GM19328 (cell line): ENCODE results near the gene KCNJ18.
"Not testable (repeated sequence)": the region's sequence is repeated elsewhere in the genome, so short reads cannot be mapped to it uniquely, and the experiment has no call there.

Experiments
- ATAC-seq: cut with Tn5 transposase; IDR thresholded peaks from one replicate; pipeline ENCODE4 v1.9.1; 2021; ENCODE audit warnings: mild to moderate bottlenecking, moderate library complexity; ENCODE audit not compliant: unreplicated experiment

Gene KCNJ18

DNA sequence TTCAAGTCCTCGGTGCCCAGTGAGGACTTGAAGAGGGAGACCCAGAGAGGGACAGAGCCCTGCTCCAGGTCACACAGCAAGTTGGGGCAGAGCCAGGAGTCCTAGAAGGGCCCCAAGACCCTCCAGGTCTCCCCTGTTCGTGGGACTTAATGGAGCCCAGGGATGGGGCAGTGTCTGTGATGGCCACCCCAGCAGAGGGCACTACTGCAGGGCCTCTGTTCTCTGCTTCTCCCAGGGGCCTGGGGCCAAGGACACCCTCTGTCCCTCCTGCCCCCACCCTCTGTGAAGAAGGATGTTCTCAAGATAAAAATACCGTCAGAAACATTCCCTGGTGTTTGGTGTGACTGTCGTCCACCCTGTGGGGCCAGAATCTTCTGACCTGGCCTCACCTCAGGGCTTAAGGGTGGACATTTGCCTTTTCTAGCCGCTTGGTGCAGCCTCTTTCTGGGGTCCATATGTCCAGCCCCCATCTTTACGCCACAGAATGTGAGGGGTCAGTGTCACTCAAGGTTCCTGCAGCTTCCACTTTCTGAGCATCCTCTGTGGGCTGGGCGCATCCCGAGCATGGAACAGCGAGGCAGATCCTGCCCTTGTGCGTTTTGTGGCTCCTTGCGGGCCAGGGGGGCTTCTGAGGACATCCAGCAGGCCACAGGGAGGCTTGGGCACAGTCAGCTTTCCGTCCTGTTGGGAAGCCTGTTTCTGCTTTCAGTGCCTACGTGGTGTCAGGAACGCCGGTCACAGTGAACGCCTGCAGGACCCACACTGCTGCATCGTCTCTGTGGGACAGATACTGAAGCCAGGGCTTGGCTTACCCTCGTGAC lies at the start of gene KCNJ18:
TSS of gene KCNJ18 (plus strand) at position 641 of the 821 bp plus-strand sequence. CDS start 10,264 bp downstream, outside the sequence.
- ATAC-seq, result not testable (repeated sequence)

DNA sequence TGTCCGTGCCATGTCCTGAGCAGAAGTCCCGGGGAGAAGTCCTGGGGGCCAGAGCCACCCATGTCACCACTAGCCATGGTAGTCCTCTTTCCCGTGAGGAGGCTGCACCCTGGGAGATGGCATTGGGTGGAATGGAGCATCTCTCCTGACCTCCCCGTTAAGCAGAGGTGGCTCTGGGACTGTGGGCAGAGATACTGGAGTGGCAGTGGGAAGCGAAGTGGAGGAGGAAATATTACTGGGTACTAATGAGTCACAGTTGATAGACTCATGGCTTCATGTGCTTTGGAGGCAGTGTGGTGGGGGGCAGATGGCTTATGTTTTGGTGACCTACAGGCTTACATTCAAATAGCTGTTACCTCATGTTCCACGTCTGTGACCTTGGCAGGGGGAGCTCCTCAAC lies 44.2 kb upstream of the KCNJ18 start:
- not testable (repeated sequence) for ATAC-seq

DNA sequence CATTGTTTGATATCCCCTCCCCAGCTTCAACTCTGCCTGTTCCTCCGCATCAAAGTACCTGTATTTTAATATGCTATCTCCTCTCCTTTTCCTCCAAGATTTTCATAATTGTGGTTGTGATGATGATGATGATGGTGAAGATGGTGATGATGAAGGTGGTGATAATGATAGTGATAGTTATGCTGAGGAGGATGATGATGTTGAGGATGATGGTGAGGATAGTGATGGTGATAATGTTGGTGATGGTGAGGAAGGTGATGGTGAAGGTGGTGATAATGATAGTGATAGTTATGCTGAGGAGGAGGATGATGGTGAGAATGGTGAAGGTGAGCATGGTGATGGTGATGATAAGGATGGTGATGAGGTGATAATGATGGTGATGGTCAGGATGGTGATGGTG lies 42.3 kb upstream of the KCNJ18 start:
- ATAC-seq, result not testable (repeated sequence)

DNA sequence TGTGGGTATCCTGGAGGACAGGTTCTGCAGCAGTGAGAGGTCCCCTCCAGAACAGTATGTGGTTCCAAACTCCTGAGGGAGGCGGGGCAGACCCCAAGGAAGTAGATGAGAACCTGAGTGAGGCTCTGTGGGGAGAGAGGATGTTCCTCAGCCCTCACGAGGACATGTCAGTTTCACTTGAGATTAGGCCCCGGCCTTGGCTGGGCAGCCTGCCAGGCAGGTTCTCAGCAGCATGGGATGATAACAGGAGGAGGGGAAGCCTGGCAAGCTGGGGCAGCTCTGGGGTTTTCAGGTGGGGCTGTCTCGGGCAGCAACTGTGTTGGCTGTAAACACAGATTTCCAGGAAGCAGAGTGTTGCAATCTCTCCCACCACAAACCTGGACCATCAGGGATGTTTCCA lies 40.3 kb upstream of the KCNJ18 start:
- ATAC-seq, result not testable (repeated sequence)

DNA sequence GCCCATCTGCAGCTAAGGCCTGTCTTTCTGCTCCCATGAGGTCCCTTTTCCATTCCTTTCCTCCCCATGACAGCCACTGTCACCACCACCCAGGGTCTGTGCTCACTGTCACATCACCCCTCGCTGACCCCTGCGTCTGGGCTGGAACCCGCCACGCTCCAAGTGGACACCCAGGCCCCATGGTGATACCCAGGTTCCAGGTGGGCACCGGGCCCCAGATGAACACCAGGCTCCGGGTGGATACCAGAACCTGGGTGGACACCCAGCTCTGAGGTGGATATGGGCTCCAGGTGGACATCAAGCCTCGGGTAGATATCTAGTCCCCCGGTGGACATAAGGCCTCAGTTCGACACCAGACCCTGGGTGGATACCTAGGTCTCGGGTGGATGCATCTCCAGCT lies 39.1 kb upstream of the KCNJ18 start:
- not testable (repeated sequence) for ATAC-seq

DNA sequence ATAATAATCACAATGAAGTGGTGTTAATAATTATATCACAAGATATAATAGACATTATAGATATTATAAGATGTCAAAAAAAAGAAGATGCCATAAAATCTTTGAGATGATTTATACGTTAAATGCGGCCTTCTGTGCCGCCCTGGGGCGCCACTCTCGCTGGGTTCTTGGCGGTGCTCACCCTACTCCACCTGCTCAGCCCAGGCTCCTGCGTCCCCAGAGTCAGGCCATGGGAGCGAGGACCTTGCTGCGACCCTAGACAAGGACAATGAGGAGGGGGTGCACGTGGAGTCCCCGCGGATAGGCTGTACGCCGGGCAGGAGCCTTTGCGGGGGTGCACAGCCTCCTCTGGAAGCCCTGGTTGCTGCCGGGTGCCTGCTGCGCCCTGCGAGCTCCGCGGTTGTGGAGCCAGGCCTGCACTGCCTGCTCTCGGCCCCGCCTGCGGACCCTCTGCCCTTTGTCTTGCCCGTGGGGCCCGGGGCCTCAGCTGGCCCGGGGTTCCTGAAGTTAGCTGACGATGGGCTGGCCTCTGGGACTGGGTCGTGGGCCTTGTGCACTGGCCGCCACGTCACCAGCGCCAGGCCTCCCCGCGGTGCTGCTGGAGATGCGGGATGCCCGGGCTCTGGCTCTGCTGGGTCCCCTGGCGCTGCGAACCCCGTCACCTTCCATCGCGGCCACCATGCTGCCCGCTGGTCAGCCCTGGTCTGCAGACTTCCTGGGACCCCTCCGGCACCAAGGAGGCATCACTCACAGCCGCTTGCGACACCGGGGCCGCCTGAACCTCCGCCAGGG lies 35.6 kb upstream of the KCNJ18 start:
- not testable (repeated sequence) for ATAC-seq

DNA sequence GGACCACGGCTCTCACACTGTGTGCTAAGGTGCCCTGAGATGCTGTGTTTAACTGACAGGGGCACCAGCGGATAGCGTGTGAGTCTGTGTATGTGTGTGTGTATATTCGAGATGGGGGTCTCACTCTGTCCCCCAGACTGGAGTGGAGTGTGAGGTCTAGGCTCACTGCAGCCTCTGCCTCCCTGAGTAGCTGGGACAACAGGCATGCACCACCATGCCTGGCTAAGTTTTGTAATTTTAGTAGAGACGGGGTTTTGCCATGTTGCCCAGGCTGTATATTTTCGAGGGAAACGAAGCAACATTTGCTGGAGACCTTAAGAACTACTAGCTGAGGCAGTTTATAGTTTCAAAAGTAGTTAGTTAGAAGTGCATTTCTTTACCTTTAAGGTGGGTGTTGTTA lies 32.7 kb upstream of the KCNJ18 start:
- not testable (repeated sequence) for ATAC-seq

DNA sequence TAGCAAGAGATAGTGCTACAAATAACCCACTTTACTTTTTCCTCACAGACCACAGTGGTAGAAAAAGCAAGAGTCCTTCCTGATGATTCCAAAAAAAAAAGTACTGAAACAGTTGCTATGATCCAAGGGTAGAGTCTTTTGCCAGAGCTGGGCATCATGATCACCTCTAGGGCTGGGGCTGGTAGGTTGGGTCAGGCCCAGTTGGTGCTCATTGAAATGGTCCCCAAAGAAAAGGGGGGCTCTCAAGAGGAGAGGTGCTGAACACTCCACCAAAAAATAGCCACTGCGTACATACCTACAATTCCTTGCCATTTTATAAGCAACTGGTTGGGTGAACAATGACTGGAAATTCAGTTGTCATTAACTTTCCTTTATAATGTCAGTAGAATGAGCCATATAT lies 30.9 kb upstream of the KCNJ18 start:
- ATAC-seq, result not testable (repeated sequence)

DNA sequence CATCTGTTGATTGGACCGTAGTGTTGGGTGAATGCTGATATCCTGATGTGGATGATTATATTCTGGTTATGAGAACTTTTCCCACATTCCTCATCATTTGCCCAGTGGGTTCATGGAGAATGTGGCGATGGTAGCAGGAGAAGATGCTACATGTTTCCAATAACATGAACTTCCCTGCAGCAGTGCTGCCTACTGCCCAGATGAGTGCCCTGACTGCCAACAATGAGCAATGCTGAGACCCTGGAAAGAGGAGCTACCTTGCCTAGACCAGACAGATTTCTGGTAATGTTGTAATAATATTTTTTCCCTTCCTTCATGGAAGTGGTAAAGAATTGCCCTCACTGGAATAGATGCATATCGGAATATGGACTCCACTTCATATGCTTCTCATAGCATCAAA lies 29.2 kb upstream of the KCNJ18 start:
- not testable (repeated sequence) for ATAC-seq

DNA sequence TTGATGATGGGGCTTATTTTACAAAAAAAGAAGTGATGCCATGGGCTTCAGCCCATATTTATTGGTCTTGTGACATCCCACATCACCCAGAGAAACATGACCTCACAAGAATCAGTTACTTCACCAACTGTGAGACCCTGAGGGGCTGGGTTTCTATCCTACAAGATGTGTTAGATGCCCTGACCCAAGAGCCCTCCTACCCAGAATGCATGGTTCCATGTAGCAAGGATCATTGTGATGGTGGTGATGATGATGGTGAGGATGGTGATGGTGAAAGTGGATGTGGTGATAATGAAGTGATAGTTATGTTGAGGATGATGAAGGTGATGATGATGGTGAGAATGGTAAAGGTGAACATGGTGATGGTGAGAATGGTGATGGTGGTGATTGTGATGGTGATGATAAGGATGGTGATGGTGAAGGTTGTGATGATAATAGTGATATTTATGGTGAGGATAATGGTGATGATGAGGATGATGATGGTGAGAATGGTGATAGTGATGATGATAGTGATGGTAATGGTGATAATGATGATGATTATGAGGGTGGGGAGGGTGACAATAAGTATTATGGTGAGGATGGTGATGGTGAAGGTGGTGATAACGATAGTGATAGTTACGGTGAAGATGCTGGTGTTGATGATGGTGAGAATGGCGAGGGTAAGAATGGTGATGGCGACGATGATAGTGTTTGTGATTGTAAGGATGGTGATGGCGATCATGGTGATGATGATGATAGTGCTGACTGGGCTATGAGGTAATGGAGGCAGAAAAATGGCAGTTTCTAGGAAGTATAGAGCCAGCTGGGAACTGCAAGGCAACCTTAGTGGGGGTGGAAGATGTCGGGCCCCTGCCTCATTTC lies 28.5 kb upstream of the KCNJ18 start:
- not testable (repeated sequence) for ATAC-seq

DNA sequence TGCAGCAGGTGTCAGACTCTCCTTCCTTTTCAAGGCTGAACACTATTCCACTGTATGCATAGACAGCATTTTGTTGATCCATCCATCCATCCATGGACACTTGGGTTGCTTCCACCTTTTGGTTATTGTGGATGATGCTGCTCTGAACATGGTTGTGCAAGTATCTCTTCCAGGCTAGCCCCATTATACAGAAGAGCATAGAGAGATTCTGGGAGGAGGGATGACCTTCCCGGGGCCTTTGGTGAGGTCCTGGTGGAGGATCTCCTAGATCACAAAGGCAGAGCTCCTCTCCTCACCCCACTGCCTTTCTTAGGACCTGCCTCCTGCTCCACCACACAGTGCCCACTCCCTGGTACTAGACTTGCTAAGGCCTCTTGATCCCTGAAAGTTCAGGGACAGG lies 27.2 kb upstream of the KCNJ18 start:
- not testable (repeated sequence) for ATAC-seq

DNA sequence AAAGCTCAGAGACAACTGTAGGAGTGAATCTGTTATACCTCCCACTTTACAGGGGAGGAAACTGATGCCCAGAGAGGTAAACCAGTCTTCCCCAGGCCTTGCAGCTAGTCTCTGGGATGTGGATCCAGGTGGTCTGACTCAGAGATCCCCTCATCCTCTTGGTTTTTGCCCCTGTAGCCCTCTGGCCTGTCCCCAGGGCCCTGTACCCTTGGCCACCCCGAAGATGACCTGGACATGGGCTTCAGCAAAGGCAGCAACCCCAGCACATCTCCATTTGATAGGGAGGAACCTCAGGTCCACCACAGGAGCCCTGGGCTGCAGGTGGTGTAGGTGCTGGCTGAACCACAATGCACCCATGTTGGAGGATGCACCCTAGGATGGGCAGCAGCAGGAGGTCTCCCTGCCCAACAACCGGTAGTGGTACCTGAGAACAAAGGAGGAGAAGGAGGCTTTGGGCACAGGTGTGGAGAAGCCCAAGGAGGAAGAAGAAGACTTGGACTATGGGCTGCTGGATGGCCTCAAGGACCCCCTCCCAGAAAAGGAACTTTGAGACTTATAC lies 26.3 kb upstream of the KCNJ18 start:
- not testable (repeated sequence) for ATAC-seq

DNA sequence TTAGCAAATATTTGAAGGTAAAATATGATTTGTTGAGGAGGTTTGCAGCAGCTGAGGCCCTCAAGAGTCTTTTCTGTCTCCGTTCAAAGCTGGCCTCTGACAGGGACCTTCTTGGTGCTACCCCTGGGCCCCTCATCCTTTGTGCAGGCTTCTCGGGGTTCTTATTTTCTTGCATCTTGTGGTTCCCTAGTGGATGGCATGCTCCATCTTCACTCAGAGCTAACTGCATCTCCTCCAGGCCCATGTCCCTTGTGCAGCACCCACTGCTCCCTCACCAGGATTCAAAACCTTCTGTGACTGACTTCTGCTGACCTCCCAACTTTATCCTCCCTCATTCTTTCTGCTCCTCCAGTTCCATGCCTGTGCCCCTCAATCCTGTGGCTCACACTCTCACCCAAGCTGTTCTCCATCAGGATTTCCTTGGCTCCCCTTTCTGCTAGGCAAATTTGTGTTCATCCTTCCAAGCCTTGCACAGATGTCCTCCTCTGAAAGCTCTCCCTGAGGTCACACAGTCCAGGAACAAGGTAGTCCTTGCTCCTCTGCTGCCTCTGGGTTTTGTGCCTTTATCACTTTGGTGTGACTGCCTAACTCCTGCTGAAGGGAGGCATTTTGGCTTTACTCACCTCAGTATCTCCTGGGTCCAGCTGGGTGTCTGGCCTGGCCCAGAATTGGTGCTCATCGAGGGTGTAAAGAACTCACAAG lies 25.5 kb upstream of the KCNJ18 start:
- not testable (repeated sequence) for ATAC-seq

DNA sequence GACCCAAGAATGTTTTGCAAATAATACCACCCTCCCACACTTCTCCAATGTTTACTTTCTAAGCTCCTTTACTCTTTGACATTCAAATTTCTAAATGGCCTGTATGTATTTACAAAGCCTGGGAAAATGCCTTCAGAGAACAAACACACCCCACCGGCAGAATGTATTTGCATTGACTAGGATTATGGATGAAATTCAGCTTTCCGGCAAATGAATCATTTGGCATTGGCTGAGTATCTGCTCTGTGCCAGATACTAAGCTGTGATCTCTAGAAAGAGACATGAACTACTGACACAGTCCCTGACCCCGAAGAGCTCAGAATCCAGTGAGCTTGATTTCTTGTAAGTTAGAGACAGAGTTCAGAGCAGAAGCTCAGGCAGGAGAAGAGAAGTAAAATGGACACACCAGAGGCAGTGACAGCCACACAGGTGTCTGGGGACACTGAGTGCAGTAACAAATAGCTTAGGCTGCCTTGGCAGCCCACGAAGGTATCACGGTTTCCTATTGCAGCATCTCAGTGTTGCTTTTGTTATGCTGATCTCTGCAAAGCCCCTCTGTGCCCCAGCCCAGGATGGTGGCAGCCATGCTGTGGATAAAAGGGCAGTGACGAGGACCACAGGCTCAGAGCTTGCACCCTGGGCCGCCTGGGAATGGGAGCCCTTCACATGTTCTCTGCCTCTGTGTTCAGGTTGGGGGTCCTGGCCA lies 24.8 kb upstream of the KCNJ18 start:
- not testable (repeated sequence) for ATAC-seq

DNA sequence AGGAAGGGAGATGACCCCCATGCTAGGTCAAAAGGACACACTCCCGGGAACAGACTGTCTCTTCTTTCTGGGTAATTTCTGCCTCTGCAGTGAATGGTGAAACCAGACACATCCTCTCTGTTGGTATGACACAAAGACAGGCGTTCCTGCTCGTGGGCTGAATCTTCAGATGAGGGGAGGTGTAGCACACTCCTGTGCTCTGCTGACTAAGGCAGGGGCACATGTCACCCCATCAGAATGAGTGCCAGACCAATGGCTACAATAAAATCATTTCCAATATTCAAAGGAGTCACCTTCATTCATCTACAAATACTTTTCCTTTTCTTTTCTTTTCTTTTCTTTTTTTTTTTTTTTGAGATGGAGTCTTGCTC lies 24.2 kb upstream of the KCNJ18 start:
- ATAC-seq, result not testable (repeated sequence)

DNA sequence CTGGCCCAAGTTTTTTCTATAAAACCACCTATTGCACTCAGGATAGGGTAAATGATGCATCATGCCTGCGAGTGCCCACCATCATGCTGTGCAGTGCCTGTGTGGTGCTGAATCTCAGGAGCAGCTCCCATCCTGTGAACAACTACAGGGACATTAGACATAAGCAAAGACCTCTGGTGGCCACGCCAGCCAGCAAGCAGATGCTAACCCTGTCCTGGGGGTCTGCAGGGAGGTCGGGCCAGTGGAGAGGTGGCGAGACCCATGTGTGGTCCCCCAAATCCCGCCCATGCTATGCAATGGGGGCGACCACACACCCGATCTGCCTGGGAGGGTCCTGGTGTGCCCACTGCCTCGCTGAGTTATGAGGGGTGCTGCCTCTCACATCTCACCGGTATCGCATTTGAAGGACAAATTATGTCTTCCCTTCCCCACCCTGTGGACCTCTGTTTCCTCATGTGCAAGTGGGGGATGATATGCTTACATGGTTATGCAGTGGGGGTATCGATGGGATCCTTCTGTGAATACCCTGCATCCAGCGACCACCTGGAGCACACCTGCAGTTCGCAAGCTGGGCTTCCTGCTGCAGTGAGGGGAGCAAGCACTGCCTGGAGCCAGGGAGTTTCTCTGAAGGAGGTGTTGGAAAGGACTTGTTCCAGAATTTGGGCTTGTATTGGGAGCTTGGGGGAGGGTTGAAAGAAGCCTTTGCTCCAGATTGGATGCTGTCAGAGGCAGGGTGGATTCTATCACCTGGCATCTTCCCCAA lies 23.4 kb upstream of the KCNJ18 start:
- ATAC-seq, result not testable (repeated sequence)

DNA sequence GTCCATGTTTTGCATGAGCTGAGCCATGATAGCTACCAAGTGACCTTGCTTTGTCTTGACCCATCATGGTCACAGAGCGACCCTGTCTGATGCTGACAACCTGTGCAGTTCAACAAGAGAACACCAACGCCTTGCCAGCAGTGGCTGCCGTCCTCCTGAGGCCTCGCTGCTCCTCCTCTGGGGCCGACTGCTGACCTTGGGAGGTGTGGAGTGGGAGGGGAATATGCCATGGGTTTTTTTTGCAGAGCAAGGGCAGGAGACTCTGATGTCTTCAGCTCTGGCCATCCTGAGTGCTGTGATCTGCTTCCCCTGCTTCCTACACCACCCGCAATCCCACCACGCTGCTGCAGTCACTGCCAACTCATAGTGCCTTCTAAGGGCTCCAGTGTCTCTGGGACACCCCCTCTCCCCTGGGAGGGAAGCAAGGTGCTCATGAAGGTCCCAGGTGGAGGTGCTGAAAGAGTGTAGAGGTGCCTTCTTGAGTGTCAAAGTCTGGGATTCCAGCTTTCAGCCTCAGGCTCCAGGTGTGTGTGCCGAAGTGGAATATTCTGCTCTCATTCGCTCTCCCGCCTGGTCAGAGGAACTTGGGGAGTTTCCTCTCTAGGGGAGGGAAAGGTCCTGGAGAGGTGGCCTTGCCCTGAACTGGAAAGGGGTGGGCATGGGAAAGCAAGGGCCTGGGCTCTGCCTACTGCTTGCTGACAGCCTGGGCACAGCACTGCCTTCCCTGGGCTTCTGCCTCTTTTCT lies 22.5 kb upstream of the KCNJ18 start:
- not testable (repeated sequence) for ATAC-seq
